Cerebellar nuclear complex (tissue), 1 donor: ENCODE data around the gene FHL2.
A peak's percentile ranks its signal among the peaks of the same experiment; 100 is the strongest.
"Not testable (repeated sequence)": the region's sequence is repeated elsewhere in the genome, so short reads cannot be mapped to it uniquely, and the experiment has no call there.

ENCODE experiments used
- DNase-seq, 2 experiments: peaks; one replicate each; lab custom pipeline; 2025; lab: John Stamatoyannopoulos, UW

Gene FHL2

GRCh38 chr2:105398336-105399206 is at the start of gene FHL2:
TSS of gene FHL2 (minus strand) at chr2:105399051. CDS start at chr2:105386516, 12,535 bp downstream.
- peak in 1 of 2 experiments; percentile 9 for DNase-seq

GRCh38 chr2:105447476-105447875 is 48.6 kb upstream of the FHL2 start:
- DNase-seq = no peak

GRCh38 chr2:105446501-105446900 is 47.6 kb upstream of the FHL2 start:
- DNase-seq = no peak

- DNase-seq = no peak
Measured at GRCh38 chr2:105445976-105446375, 47.1 kb upstream of the FHL2 start.

- no peak for DNase-seq
Measured at GRCh38 chr2:105445498-105445897, 46.6 kb upstream of the FHL2 start.

- no peak for DNase-seq
Measured at GRCh38 chr2:105443617-105444598, 45.1 kb upstream of the FHL2 start.

GRCh38 chr2:105442721-105443120 is 43.9 kb upstream of the FHL2 start:
- DNase-seq = no peak

GRCh38 chr2:105442056-105442455 is 43.2 kb upstream of the FHL2 start:
- DNase-seq = no peak

- DNase-seq = no peak
Measured at GRCh38 chr2:105439141-105439540, 40.3 kb upstream of the FHL2 start.

- no peak for DNase-seq
Measured at GRCh38 chr2:105438104-105438929, 39.5 kb upstream of the FHL2 start.

- DNase-seq = no peak
Measured at GRCh38 chr2:105437708-105438103, 38.9 kb upstream of the FHL2 start.

- DNase-seq = no peak
Measured at GRCh38 chr2:105432749-105433148, 33.9 kb upstream of the FHL2 start.

GRCh38 chr2:105432044-105432399 is 33.2 kb upstream of the FHL2 start:
- no peak for DNase-seq

GRCh38 chr2:105431367-105432043 is 32.7 kb upstream of the FHL2 start:
- DNase-seq = no peak

GRCh38 chr2:105428387-105429018 is 29.7 kb upstream of the FHL2 start:
- DNase-seq = no peak

- no peak for DNase-seq
Measured at GRCh38 chr2:105427485-105427884, 28.6 kb upstream of the FHL2 start.

GRCh38 chr2:105426626-105427292 is 27.9 kb upstream of the FHL2 start:
- no peak for DNase-seq

- no peak for DNase-seq
Measured at GRCh38 chr2:105425936-105426625, 27.2 kb upstream of the FHL2 start.

GRCh38 chr2:105424836-105425235 is 26.0 kb upstream of the FHL2 start:
- DNase-seq = not testable (repeated sequence)

- DNase-seq = no peak
Measured at GRCh38 chr2:105422801-105423200, 23.9 kb upstream of the FHL2 start.
